Spleen (tissue), 11 donors: ENCODE results near the gene SLC7A5. TPM values are rescaled to one million over a fixed set of nuclear protein-coding genes. Genes with fewer than 3 reads are reported as not detected.

Experiments used
- DNase-seq: peaks from one replicate; pipeline ENCODE4 v3.0.0-alpha.2; 2020
- H3K27ac ChIP-seq, 8 donors: fragments of 200-600 bp; sonication (generic) in 7 of 8; 1 replicate in 4 of 8; 2 replicates in 4 of 8; pipeline versions ENCODE4 v1.5.0 to v1.8.0; 2016 to 2021; ENCODE audit warnings: inconsistent platforms in 4 of 8, mild to moderate bottlenecking in 4 of 8, moderate library complexity in 1 of 8
- H3K27me3 ChIP-seq, 7 donors: fragments of 200-600 bp; sonication (generic) in 6 of 7; replicated peaks in 1 of 7; 1 replicate in 4 of 7; 2 replicates in 3 of 7; pipeline versions ENCODE4 v1.5.0 to v1.8.0; 2016 to 2021; ENCODE audit warnings: inconsistent platforms in 3 of 7, mild to moderate bottlenecking in 1 of 7
- H3K36me3 ChIP-seq, 6 donors: fragments of 200-600 bp; sonication (generic) in 5 of 6; 1 replicate in 4 of 6; 2 replicates in 2 of 6; pipeline versions ENCODE4 v1.5.0 to v1.8.0; 2016 to 2021; ENCODE audit warnings: inconsistent platforms in 2 of 6
- H3K4me1 ChIP-seq, 6 donors: fragments of 200-600 bp; sonication (generic) in 5 of 6; 1 replicate in 3 of 6; 2 replicates in 3 of 6; pipeline versions ENCODE4 v1.5.0 to v1.8.0; 2016 to 2021; ENCODE audit warnings: inconsistent platforms in 3 of 6
- H3K4me3 ChIP-seq, 8 donors: fragments of 200-600 bp; sonication (generic) in 7 of 8; 1 replicate in 4 of 8; 2 replicates in 4 of 8; pipeline versions ENCODE4 v1.5.0 to v1.8.0; 2016 to 2021; ENCODE audit warnings: inconsistent platforms in 4 of 8, mild to moderate bottlenecking in 4 of 8, moderate library complexity in 2 of 8
- H3K9me3 ChIP-seq, 8 donors: fragments of 200-600 bp; sonication (generic) in 7 of 8; 1 replicate in 4 of 8; 2 replicates in 4 of 8; pipeline versions ENCODE4 v1.5.0 to v1.8.0; 2016 to 2021; ENCODE audit warnings: inconsistent platforms in 4 of 8
- POLR2A ChIP-seq, 3 donors: fragments of 450-650 bp; IDR thresholded peaks; one replicate each; pipeline ENCODE4 v1.5.1; 2017; ENCODE audit warnings: antibody characterized with exemption in 3 of 3, mild to moderate bottlenecking in 1 of 3
- POLR2AphosphoS5 ChIP-seq, 3 donors: sonication (generic); formaldehyde crosslinking; IDR thresholded peaks; one replicate each; pipeline ENCODE4 v1.5.1; 2017; ENCODE audit warnings: antibody characterized with exemption in 3 of 3
- WGBS, 5 donors: extraction: QIAGEN DNeasy Blood & Tissue Kit in 3 of 5; methylation state at CpG; one replicate each; pipeline versions ENCODE4 v1.1.5 to v1.1.7; 2013 to 2018; 5-methylcytosine and 5-hydroxymethylcytosine counted together
- intact Hi-C: fragments of 100-400 bp; cut with DNase I; formaldehyde crosslinking; loops from one replicate; pipeline ENCODE4 v1.15.0; 2023; ENCODE audit warnings: low total_unique reads
- polyA plus RNA-seq, 3 donors: library from polyadenylated mRNA; stranded (reverse); fragments of 200-250 nt; gene quantifications; one replicate each; pipeline ENCODE4 v1.2.1, GENCODE V29; 2013
- total RNA-seq, 7 donors: library from RNA; depleted of rRNA in 3 of 7; stranded (reverse); fragments of >200 nt in 3 of 7; fragmentation: NEBNext Ultra II Directional in 4 of 7; extraction: Animal tissue kit (Norgen Biotek cat#: 25700) in 4 of 7; gene quantifications; one replicate each; pipeline versions ENCODE4 v1.1.0 to v1.2.1, GENCODE V29; 2016 to 2021
- TF ChIP-seq, protein P1 (sequence below), 11 experiments: fragments of 200-600 bp in 7 of 11; fragments of 450-650 bp in 4 of 11; sonication (generic) in 4 of 11; IDR thresholded peaks in 8 of 11; conservative IDR thresholded peaks in 3 of 11; 1 replicate in 7 of 11; 2 replicates in 4 of 11; pipeline versions ENCODE4 v1.4.0 to v1.8.0; 2016 to 2021; ENCODE audit warnings: antibody characterized with exemption in 11 of 11, inconsistent platforms in 4 of 11, mild to moderate bottlenecking in 1 of 11
- donor health status: healthy with polysubstance abuse.
- donor health status: DM: no; HTN: no; CAD: no; lungs with moderate emphysema.
- donor health status: DM: no; HTN: no; CAD: no.
- donor health status: Bipolar disorder and iron deficiency.
- donor health status: healthy.
- donor health status: DM: no; HTN: no; CAD: no.
- donor health status: DM: yes; HTN: yes; CAD: no.

The SLC7A5 gene
- total and polyA plus RNA-seq, 10 donors: 2.5 to 30.6 (median 17.0) TPM

GRCh38 chr16:87834668-87835473, 34.4 kb downstream of the SLC7A5 start:
- TF ChIP-seq POLR2AphosphoS5 (IDR thresholded peaks at IDR 0.05): no peak
- no peak overlapping the region for H3K27ac ChIP-seq
- intact Hi-C loops: no loop called here
- no peak for DNase-seq
- no peaks in the 10 kb centered on the region for H3K9me3 ChIP-seq
- no peaks in the 10 kb centered on the region for H3K27me3 ChIP-seq
- H3K4me3 ChIP-seq: no peak overlapping the region
- H3K36me3 ChIP-seq: peaks cover 0 to 100% (median 39%) of the 10 kb centered on the region in 6 donors
- H3K4me1 ChIP-seq: peaks cover 0 to 29% (median 7%) of the 10 kb centered on the region in 6 donors
- WGBS, 5 donors: 78 to 88% (median 82%) methylated on average over 9 to 24 of the region's 24 CpGs

GRCh38 chr16:87834005-87834667, 35.2 kb downstream of the SLC7A5 start:
- Histone ChIP-seq H3K4me1 (peaks cover 0 to 27% (median 5%) of the 10 kb centered on the region in 6 donors), H3K9me3 (no peaks in the 10 kb centered on the region), H3K36me3 (peaks cover 0 to 98% (median 31%) of the 10 kb centered on the region in 6 donors), H3K27me3 (no peaks in the 10 kb centered on the region), H3K27ac (no peak overlapping the region), H3K4me3 (no peak overlapping the region)
- DNase-seq: no peak
- TF ChIP-seq POLR2A (IDR thresholded peaks at IDR 0.05) (no peak), POLR2AphosphoS5 (IDR thresholded peaks at IDR 0.05) (peak in 1 of 3 donors; percentile 7)
- intact Hi-C loops: no loop called here
- 92 to 95% (median 94%) methylated on average over 11 to 23 of the region's 23 CpGs for WGBS, 5 donors

GRCh38 chr16:87833548-87833947, 35.8 kb downstream of the SLC7A5 start:
- Histone ChIP-seq H3K4me3 (no peak overlapping the region), H3K9me3 (no peaks in the 10 kb centered on the region), H3K4me1 (peaks cover 0 to 27% (median 5%) of the 10 kb centered on the region in 6 donors), H3K27me3 (no peaks in the 10 kb centered on the region), H3K36me3 (peaks cover 0 to 92% (median 27%) of the 10 kb centered on the region in 6 donors), H3K27ac (peak overlapping the region in 1 of 8 donors; percentile 10)
- no peak for TF ChIP-seq POLR2A (IDR thresholded peaks at IDR 0.05)
- TF ChIP-seq, protein P1, sequence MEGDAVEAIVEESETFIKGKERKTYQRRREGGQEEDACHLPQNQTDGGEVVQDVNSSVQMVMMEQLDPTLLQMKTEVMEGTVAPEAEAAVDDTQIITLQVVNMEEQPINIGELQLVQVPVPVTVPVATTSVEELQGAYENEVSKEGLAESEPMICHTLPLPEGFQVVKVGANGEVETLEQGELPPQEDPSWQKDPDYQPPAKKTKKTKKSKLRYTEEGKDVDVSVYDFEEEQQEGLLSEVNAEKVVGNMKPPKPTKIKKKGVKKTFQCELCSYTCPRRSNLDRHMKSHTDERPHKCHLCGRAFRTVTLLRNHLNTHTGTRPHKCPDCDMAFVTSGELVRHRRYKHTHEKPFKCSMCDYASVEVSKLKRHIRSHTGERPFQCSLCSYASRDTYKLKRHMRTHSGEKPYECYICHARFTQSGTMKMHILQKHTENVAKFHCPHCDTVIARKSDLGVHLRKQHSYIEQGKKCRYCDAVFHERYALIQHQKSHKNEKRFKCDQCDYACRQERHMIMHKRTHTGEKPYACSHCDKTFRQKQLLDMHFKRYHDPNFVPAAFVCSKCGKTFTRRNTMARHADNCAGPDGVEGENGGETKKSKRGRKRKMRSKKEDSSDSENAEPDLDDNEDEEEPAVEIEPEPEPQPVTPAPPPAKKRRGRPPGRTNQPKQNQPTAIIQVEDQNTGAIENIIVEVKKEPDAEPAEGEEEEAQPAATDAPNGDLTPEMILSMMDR (IDR thresholded peaks at IDR 0.05 in 8 of 11, conservative IDR thresholded peaks at IDR 0.05 in 3 of 11): no peak
- TF ChIP-seq POLR2AphosphoS5 (IDR thresholded peaks at IDR 0.05): no peak
- WGBS, 5 donors: 89 to 96% (median 94%) methylated on average over 8 to 16 of the region's 16 CpGs
- DNase-seq: no peak
- intact Hi-C loops: no loop called here

DNA sequence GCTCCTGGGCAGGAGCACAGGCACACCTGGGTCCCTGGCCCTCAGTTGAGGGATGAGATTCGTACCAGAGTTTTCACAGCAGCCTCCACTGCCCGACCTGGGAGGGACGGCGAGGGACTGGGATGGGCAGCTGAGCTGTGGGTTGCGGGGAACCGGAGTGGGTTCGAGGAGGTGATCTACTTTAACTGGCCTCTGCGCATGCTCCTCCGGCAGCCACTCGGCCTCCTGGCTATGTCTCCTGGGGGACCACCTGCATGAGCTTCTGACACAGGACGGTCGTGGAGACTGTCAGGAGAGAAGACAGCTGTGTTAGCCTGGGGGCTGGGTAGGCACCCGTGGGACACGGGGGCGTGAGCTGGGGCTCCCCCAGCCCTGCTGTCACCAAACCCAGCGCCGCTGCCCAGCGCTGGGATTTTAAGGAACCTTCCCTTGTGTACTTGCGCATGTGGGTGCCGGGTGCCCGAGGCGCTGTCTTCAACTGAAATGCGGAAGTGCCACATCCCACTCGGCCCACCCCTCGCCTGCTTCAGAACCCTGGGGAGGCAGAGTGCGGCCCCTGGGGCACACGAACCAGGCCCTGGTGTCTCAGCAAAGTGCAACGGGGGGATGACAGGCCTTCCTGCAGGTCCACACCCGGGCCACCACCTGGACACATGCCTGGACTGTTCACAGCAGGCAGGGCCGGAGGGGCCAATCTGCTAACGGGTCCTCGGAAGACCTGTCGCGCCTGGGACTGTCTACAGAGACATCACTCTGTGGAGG, 36.4 kb downstream of the SLC7A5 start:
- 59 to 83% (median 75%) methylated on average over 22 to 34 of the region's 34 CpGs for WGBS, 5 donors
- Histone ChIP-seq H3K9me3 (no peaks in the 10 kb centered on the region), H3K4me3 (no peak overlapping the region), H3K4me1 (peaks cover 0 to 25% (median 5%) of the 10 kb centered on the region in 6 donors), H3K36me3 (peaks cover 0 to 86% (median 25%) of the 10 kb centered on the region in 6 donors), H3K27me3 (no peaks in the 10 kb centered on the region), H3K27ac (peak overlapping the region in 1 of 8 donors; percentile 10)
- TF ChIP-seq POLR2AphosphoS5 (IDR thresholded peaks at IDR 0.05) (peak in 2 of 3 donors; percentile 31 to 50), POLR2A (IDR thresholded peaks at IDR 0.05) (no peak)
- TF ChIP-seq, protein P1 (IDR thresholded peaks at IDR 0.05 in 8 of 11, conservative IDR thresholded peaks at IDR 0.05 in 3 of 11): no peak
- intact Hi-C loops: no loop called here
- peak; percentile 86 for DNase-seq
